OCI-LY1 (cell line): ENCODE data around the gene GRK6.
A peak's percentile ranks its signal among the peaks of the same experiment; 100 is the strongest.

Source experiments
- H2AFZ ChIP-seq: fragments of 200-600 bp; sonication (generic), shearing (Covaris generic); 2 replicates; pipeline ENCODE4 v1.6.0; 2014; ENCODE audit warnings: antibody characterized with exemption, mild to moderate bottlenecking, low read length
- H3F3A ChIP-seq: fragments of 200-600 bp; sonication (generic), shearing (Covaris generic); 2 replicates; pipeline ENCODE4 v1.6.0; 2014; ENCODE audit warnings: mild to moderate bottlenecking, antibody characterized with exemption, low read length, moderate library complexity; ENCODE audit not compliant: insufficient read depth
- H3K27ac ChIP-seq: fragments of 200-600 bp; sonication (generic); 2 replicates; pipeline ENCODE4 v1.5.1; 2014; ENCODE audit warnings: low read length, mixed run types, mild to moderate bottlenecking, low read depth; ENCODE audit not compliant: poor library complexity, severe bottlenecking
- H3K27me3 ChIP-seq: fragments of 200-600 bp; sonication (generic); 2 replicates; pipeline ENCODE4 v1.6.0; 2014; ENCODE audit warnings: antibody characterized with exemption, mild to moderate bottlenecking, low read length, moderate library complexity; ENCODE audit not compliant: insufficient read depth
- H3K36me3 ChIP-seq: fragments of 200-600 bp; sonication (generic); 2 replicates; pipeline ENCODE4 v1.6.1; 2014; ENCODE audit warnings: mild to moderate bottlenecking, antibody characterized with exemption, low read length, moderate library complexity, mixed read lengths; ENCODE audit not compliant: insufficient read depth
- H3K4me1 ChIP-seq: fragments of 200-600 bp; sonication (generic); 2 replicates; pipeline ENCODE4 v1.5.1; 2014; ENCODE audit warnings: mild to moderate bottlenecking, low read length, moderate library complexity; ENCODE audit not compliant: insufficient read depth, severe bottlenecking
- H3K4me2 ChIP-seq: fragments of 200-600 bp; sonication (generic), shearing (Covaris generic); 2 replicates; pipeline ENCODE4 v1.6.1; 2014; ENCODE audit warnings: low read length
- H3K4me3 ChIP-seq: fragments of 200-600 bp; sonication (generic); 2 replicates; pipeline ENCODE4 v1.5.1; 2014; ENCODE audit warnings: low read length, low read depth, mild to moderate bottlenecking, mixed read lengths; ENCODE audit not compliant: poor library complexity, severe bottlenecking
- H3K79me2 ChIP-seq: fragments of 200-600 bp; shearing (Covaris generic); 2 replicates; pipeline ENCODE4 v1.6.1; 2016; ENCODE audit warnings: mixed run types, low read length, mixed read lengths; ENCODE audit not compliant: insufficient read depth
- H3K9ac ChIP-seq: fragments of 200-600 bp; sonication (generic), shearing (Covaris generic); 2 replicates; pipeline ENCODE4 v1.6.1; 2014; ENCODE audit warnings: mild to moderate bottlenecking, low read length, mixed read lengths
- H3K9me2 ChIP-seq: fragments of 200-600 bp; sonication (generic), shearing (Covaris generic); 2 replicates; pipeline ENCODE4 v1.6.1; 2014; ENCODE audit warnings: low read depth, mild to moderate bottlenecking, low read length, mixed read lengths
- H3K9me3 ChIP-seq: fragments of 200-600 bp; shearing (Covaris generic); 2 replicates; pipeline ENCODE4 v1.6.1; 2014; ENCODE audit warnings: low read length, mixed read lengths
- H4K20me1 ChIP-seq: fragments of 200-600 bp; sonication (generic), shearing (Covaris generic); 2 replicates; pipeline ENCODE4 v1.6.0; 2016; ENCODE audit warnings: mild to moderate bottlenecking, low read length; ENCODE audit not compliant: insufficient read depth
- EZH2 ChIP-seq: fragments of 200-600 bp; sonication (generic), shearing (Covaris generic); IDR thresholded peaks from 2 replicates; pipeline ENCODE4 v1.8.0; 2017; ENCODE audit warnings: borderline replicate concordance, mixed run types, mild to moderate bottlenecking, antibody characterized with exemption, low read length, moderate library complexity, mixed read lengths
- TF ChIP-seq, protein P1 (sequence below): fragments of 200-600 bp; sonication (generic), shearing (Covaris generic); IDR thresholded peaks from 2 replicates; pipeline ENCODE4 v1.5.1; 2017; ENCODE audit warnings: mild to moderate bottlenecking, antibody characterized with exemption, low read length, moderate library complexity, mixed read lengths

The GRK6 gene

DNA sequence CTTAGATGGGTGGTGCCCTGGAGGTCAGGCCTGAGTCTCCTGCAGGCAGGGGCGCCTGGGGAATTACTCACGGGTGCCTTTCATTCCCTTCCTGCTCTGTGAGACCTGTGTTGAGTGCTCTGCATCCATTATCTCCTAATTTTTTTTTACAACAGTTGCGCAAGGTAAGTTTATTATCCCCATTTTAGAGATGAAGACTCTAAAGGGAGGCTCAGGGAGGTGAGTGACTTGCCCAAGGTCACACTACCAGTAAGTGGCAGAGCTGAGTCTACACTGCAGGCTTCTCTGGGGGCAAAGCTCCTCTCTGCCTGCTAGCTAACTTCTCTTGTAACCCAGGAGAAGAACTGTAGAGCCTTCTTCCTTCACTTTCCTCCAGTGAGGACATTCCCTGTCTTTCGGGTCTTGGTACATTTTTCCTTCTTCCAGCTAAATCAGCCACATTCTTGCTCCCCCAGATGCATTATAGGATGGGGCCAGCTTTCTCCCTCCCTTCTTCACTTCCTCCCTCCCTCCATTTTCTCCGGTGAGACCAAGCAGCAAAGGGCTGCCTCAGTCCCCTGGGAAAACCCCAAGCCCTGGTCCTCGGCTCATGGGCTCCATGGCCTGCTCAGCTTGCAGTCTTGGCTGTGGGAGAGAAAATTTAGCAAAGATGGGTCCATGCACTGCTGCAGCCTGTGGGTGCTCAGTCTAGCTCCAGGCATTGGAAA, 21.9 kb downstream of the GRK6 start:
- peak overlapping the region; percentile 69 for H3K27ac ChIP-seq
- no peak overlapping the region for H2AFZ ChIP-seq
- no peaks in the 10 kb centered on the region for H3K9me3 ChIP-seq
- no peaks in the 10 kb centered on the region for H3K27me3 ChIP-seq
- peak overlapping the region; percentile 59 for H3K4me2 ChIP-seq
- peak overlapping the region; percentile 47 for H3K4me3 ChIP-seq
- no peaks in the 10 kb centered on the region for H3F3A ChIP-seq
- H3K9ac ChIP-seq: peak overlapping the region; percentile 54; the same call in 1 of the 2 replicates
- H4K20me1 ChIP-seq: no peaks in the 10 kb centered on the region
- TF ChIP-seq, protein P1, sequence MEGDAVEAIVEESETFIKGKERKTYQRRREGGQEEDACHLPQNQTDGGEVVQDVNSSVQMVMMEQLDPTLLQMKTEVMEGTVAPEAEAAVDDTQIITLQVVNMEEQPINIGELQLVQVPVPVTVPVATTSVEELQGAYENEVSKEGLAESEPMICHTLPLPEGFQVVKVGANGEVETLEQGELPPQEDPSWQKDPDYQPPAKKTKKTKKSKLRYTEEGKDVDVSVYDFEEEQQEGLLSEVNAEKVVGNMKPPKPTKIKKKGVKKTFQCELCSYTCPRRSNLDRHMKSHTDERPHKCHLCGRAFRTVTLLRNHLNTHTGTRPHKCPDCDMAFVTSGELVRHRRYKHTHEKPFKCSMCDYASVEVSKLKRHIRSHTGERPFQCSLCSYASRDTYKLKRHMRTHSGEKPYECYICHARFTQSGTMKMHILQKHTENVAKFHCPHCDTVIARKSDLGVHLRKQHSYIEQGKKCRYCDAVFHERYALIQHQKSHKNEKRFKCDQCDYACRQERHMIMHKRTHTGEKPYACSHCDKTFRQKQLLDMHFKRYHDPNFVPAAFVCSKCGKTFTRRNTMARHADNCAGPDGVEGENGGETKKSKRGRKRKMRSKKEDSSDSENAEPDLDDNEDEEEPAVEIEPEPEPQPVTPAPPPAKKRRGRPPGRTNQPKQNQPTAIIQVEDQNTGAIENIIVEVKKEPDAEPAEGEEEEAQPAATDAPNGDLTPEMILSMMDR: no peak
- no peak for TF ChIP-seq EZH2
- no peaks in the 10 kb centered on the region for H3K79me2 ChIP-seq
- H3K36me3 ChIP-seq: no peaks in the 10 kb centered on the region; the same call in 1 of the 2 replicates
- peaks cover 40% of the 10 kb centered on the region for H3K4me1 ChIP-seq
- H3K9me2 ChIP-seq: no peaks in the 10 kb centered on the region

- no peaks in the 10 kb centered on the region for H3K79me2 ChIP-seq
- no peaks in the 10 kb centered on the region for H3K9me3 ChIP-seq
- H3K9me2 ChIP-seq: no peaks in the 10 kb centered on the region
- no peak overlapping the region for H2AFZ ChIP-seq
- no peaks in the 10 kb centered on the region for H3F3A ChIP-seq
- TF ChIP-seq EZH2: no peak
- TF ChIP-seq, protein P1: no peak
- H3K27ac ChIP-seq: no peak overlapping the region
- no peak overlapping the region for H3K4me3 ChIP-seq
- H3K36me3 ChIP-seq: no peaks in the 10 kb centered on the region
- no peaks in the 10 kb centered on the region for H4K20me1 ChIP-seq
- H3K4me1 ChIP-seq: peaks cover 49% of the 10 kb centered on the region
- peak overlapping the region; percentile 13; the same call in 1 of the 2 replicates for H3K4me2 ChIP-seq
- H3K27me3 ChIP-seq: no peaks in the 10 kb centered on the region
- no peak overlapping the region for H3K9ac ChIP-seq
These were observed 22.9 kb downstream of the GRK6 start for GRCh38 chr5:177449140-177450061.

DNA sequence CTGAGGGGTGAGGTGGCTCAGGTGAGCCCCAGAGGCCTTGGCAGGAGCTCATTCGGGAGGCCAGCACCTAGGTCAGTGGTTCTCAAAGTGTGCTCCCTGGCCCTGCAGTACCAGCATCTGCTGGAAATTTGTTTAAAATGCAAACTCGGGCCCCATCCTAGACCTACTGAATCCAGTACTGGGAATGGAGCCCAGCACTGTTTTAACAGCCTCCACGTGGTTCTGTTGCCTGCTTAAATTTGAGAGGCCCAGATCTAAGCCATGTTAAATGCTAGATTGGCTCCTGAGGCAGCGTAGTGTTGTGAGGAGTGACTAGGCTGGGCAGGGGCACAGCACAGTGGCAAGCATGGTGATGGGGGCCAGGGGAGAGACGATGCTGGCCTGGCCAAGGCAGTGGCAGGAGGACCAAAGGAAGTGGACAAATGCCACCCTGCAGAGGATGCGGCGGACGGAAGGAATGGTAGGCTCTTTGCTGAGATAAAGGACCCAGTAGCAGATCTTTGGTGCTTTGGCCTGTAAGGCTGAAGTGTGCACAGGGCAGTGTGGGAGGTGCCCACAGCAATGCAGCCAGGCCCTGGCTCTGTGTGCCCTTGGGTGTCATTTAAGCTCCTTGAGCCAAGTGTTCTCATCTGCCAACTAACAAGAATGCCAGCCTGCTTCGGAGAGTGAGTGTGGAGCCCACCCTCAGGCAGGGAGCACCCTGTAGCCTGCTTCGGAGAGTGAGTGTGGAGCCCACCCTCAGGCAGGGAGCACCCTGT, 24.4 kb downstream of the GRK6 start:
- H2AFZ ChIP-seq: no peak overlapping the region
- H3K27me3 ChIP-seq: no peaks in the 10 kb centered on the region
- H3K4me2 ChIP-seq: no peak overlapping the region
- no peaks in the 10 kb centered on the region for H3K36me3 ChIP-seq
- H3K79me2 ChIP-seq: no peaks in the 10 kb centered on the region
- no peaks in the 10 kb centered on the region for H3K9me3 ChIP-seq
- H3K4me3 ChIP-seq: no peak overlapping the region
- H3K27ac ChIP-seq: no peak overlapping the region
- H3F3A ChIP-seq: no peaks in the 10 kb centered on the region
- no peaks in the 10 kb centered on the region for H3K9me2 ChIP-seq
- TF ChIP-seq EZH2: no peak
- TF ChIP-seq, protein P1: no peak
- no peaks in the 10 kb centered on the region for H4K20me1 ChIP-seq
- peaks cover 47% of the 10 kb centered on the region for H3K4me1 ChIP-seq
- no peak overlapping the region for H3K9ac ChIP-seq
